Measurements from ENCODE around the gene APBB3.

The APBB3 gene

DNA sequence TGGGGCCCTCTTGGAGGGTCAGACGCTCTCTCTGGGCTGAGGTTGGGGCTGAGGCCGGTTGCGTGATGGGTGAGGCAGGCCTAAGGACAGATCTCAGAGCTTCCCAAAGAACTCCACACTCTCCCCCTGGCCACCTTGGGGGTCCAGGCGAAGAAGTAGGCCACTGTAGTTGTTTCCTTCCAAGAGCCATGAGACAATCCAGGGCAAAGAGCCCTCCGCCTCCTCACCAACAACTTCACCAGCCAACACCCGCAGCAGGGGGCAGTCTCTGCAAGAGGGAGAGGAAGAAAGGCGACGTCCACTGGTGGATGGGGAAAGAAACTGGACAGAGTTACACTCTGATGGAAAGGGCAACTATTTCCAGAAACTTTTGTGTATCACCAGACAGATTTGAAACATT, 10.9 kb upstream of the APBB3 start:
- Histone ChIP-seq H3K79me2 (ENCODE audit: insufficient read depth, low read length) (no peaks in the 10 kb centered on the region), H3K9me2 (replicated peaks; ENCODE audit: insufficient read depth, low read length) (no peaks in the 10 kb centered on the region), H3K36me3 (ENCODE audit: low read length) (no peaks in the 10 kb centered on the region), H3K4me2 (ENCODE audit: low read depth, low read length, poor library complexity, severe bottlenecking) (no peak overlapping the region), H3K9ac (ENCODE audit: low read length) (no peak overlapping the region), H4K20me1 (ENCODE audit: low read depth, low read length) (no peaks in the 10 kb centered on the region), H3F3A (ENCODE audit: insufficient read depth) (no peaks in the 10 kb centered on the region), H3K4me3 (ENCODE audit: insufficient read depth, low read length, poor library complexity, severe bottlenecking) (no peak overlapping the region), H2AFZ (ENCODE audit: low read depth, low read length, severe bottlenecking) (no peak overlapping the region), H3K27me3 (ENCODE audit: low read length) (no peaks in the 10 kb centered on the region), H3K9me3 (ENCODE audit: insufficient read depth, low read length) (no peaks in the 10 kb centered on the region), H3K27ac (ENCODE audit: low read depth, low read length) (no peak overlapping the region)
- TF ChIP-seq EZH2phosphoT487 (conservative IDR thresholded peaks at IDR 0.05; ENCODE audit: low read length), result no peak
- TF ChIP-seq, protein P1, sequence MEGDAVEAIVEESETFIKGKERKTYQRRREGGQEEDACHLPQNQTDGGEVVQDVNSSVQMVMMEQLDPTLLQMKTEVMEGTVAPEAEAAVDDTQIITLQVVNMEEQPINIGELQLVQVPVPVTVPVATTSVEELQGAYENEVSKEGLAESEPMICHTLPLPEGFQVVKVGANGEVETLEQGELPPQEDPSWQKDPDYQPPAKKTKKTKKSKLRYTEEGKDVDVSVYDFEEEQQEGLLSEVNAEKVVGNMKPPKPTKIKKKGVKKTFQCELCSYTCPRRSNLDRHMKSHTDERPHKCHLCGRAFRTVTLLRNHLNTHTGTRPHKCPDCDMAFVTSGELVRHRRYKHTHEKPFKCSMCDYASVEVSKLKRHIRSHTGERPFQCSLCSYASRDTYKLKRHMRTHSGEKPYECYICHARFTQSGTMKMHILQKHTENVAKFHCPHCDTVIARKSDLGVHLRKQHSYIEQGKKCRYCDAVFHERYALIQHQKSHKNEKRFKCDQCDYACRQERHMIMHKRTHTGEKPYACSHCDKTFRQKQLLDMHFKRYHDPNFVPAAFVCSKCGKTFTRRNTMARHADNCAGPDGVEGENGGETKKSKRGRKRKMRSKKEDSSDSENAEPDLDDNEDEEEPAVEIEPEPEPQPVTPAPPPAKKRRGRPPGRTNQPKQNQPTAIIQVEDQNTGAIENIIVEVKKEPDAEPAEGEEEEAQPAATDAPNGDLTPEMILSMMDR (IDR thresholded peaks at IDR 0.05; ENCODE audit: insufficient read depth, low read length, poor library complexity, severe bottlenecking), result no peak

DNA sequence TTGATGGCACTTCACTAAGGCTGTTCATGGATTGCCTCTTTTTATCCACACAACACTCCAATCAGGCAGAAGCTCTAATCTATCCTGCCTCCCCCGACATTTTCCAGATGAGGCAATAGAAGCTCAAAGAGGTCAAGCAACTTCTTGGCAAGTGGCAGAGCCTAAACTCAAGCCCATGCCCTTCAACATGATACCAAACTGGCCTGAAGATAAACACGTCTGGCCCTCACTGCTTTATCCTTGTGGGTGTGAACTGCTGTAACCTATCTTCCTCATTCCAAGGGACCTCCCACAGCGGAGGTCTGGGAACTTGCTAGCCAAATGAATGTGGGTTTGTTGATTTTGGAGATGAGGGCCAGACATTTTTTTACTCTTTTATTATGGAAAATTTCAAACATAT, 9.8 kb upstream of the APBB3 start:
- Histone ChIP-seq H3K79me2 (ENCODE audit: insufficient read depth, low read length) (no peaks in the 10 kb centered on the region), H3K9me3 (ENCODE audit: insufficient read depth, low read length) (no peaks in the 10 kb centered on the region), H4K20me1 (ENCODE audit: low read depth, low read length) (no peaks in the 10 kb centered on the region), H3K9ac (ENCODE audit: low read length) (no peak overlapping the region), H3K27ac (ENCODE audit: low read depth, low read length) (no peak overlapping the region), H3K4me2 (ENCODE audit: low read depth, low read length, poor library complexity, severe bottlenecking) (no peak overlapping the region), H3K27me3 (ENCODE audit: low read length) (no peaks in the 10 kb centered on the region), H3K9me2 (replicated peaks; ENCODE audit: insufficient read depth, low read length) (no peaks in the 10 kb centered on the region), H2AFZ (ENCODE audit: low read depth, low read length, severe bottlenecking) (no peak overlapping the region), H3F3A (ENCODE audit: insufficient read depth) (no peaks in the 10 kb centered on the region), H3K4me3 (ENCODE audit: insufficient read depth, low read length, poor library complexity, severe bottlenecking) (no peak overlapping the region), H3K36me3 (ENCODE audit: low read length) (no peaks in the 10 kb centered on the region)
- TF ChIP-seq, protein P1 (IDR thresholded peaks at IDR 0.05; ENCODE audit: insufficient read depth, low read length, poor library complexity, severe bottlenecking), result no peak
- no peak for TF ChIP-seq EZH2phosphoT487 (conservative IDR thresholded peaks at IDR 0.05; ENCODE audit: low read length)

DNA sequence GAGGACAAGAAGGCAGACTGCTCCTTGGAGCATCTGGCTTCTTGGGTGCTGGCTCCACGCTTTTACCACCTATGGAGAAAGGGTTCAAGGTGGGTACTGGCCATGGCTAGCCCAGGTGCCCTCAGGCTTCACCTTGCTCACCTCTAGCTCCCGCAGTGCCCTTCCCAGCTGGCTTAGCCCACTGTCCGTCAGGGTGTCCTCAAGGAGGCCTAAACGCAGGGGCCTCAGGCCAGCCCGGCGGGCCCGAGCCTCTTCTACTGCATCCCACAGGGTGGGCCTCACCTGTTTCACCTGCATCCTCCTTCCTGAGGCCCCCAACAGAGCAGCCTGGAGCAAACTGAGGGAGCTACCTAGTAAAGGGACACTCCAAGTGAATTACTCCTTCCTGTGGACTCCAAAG, 9.3 kb upstream of the APBB3 start:
- Histone ChIP-seq H3K79me2 (ENCODE audit: insufficient read depth, low read length) (no peaks in the 10 kb centered on the region), H3K36me3 (ENCODE audit: low read length) (no peaks in the 10 kb centered on the region), H3K9me3 (ENCODE audit: insufficient read depth, low read length) (no peaks in the 10 kb centered on the region), H3K27ac (ENCODE audit: low read depth, low read length) (no peak overlapping the region), H4K20me1 (ENCODE audit: low read depth, low read length) (no peaks in the 10 kb centered on the region), H2AFZ (ENCODE audit: low read depth, low read length, severe bottlenecking) (no peak overlapping the region), H3K27me3 (ENCODE audit: low read length) (no peaks in the 10 kb centered on the region), H3F3A (ENCODE audit: insufficient read depth) (no peaks in the 10 kb centered on the region), H3K4me3 (ENCODE audit: insufficient read depth, low read length, poor library complexity, severe bottlenecking) (no peak overlapping the region), H3K4me2 (ENCODE audit: low read depth, low read length, poor library complexity, severe bottlenecking) (no peak overlapping the region), H3K9me2 (replicated peaks; ENCODE audit: insufficient read depth, low read length) (no peaks in the 10 kb centered on the region), H3K9ac (ENCODE audit: low read length) (no peak overlapping the region)
- no peak for TF ChIP-seq EZH2phosphoT487 (conservative IDR thresholded peaks at IDR 0.05; ENCODE audit: low read length)
- TF ChIP-seq, protein P1 (IDR thresholded peaks at IDR 0.05; ENCODE audit: insufficient read depth, low read length, poor library complexity, severe bottlenecking), result no peak
